ENCODE measurements around the gene QRICH1.

- TF ChIP-seq YY1 (IDR thresholded peaks at IDR 0.05; ENCODE audit: insufficient read depth, insufficient replicate concordance, low read depth, low read length) = no peak
- no peak for TF ChIP-seq RFXANK (CRISPR knock-in tag; IDR thresholded peaks at IDR 0.05)
- TF ChIP-seq ZC3H4 (CRISPR knock-in tag; IDR thresholded peaks at IDR 0.05; ENCODE audit: borderline replicate concordance) = no peak
- TF ChIP-seq KLF16 (CRISPR knock-in tag; IDR thresholded peaks at IDR 0.05) = no peak
- no peak for TF ChIP-seq BRD4 (CRISPR knock-in tag; IDR thresholded peaks at IDR 0.05)
These were observed 17.2 kb downstream of the QRICH1 start for GRCh38 chr3:49076646-49077045.

Data from HepG2 (cell line).